Mesendoderm (in vitro differentiated cells): ENCODE data around the gene PHIP.

Experiments used
- DNase-seq: peaks from one replicate; pipeline ENCODE4 v3.0.0; 2013
- H2AK5ac ChIP-seq: 2 replicates; pipeline ENCODE4 v1.6.1; 2013; ENCODE audit warnings: low read length, inconsistent platforms
- H2BK120ac ChIP-seq: 2 replicates; pipeline ENCODE4 v1.6.1; 2013; ENCODE audit warnings: low read depth, mild to moderate bottlenecking, low read length, moderate library complexity, mixed read lengths
- H2BK15ac ChIP-seq: replicated peaks from 2 replicates; pipeline ENCODE4 v1.6.1; 2013; ENCODE audit warnings: low read depth, mild to moderate bottlenecking, moderate library complexity
- H2BK5ac ChIP-seq: 2 replicates; pipeline ENCODE4 v1.6.1; 2013; ENCODE audit warnings: low read length, inconsistent platforms
- H3K18ac ChIP-seq: 2 replicates; pipeline ENCODE4 v1.6.1; 2013; ENCODE audit warnings: mild to moderate bottlenecking, low read length, mixed read lengths
- H3K23ac ChIP-seq: one replicate; pipeline ENCODE4 v1.6.1; 2013; ENCODE audit warnings: low read length
- H3K27ac ChIP-seq: 2 replicates; pipeline ENCODE4 v1.5.1; 2013; ENCODE audit warnings: low read depth, mild to moderate bottlenecking, inconsistent platforms, low read length, moderate library complexity
- H3K27me3 ChIP-seq: 2 replicates; pipeline ENCODE4 v1.6.1; 2013; ENCODE audit warnings: low read length, control low read depth, mild to moderate bottlenecking, inconsistent platforms; ENCODE audit not compliant: insufficient read depth, poor library complexity
- H3K36me3 ChIP-seq: 2 replicates; pipeline ENCODE4 v1.6.1; 2013; ENCODE audit warnings: low read length, inconsistent platforms; ENCODE audit not compliant: control insufficient read depth, insufficient read depth
- H3K4ac ChIP-seq: one replicate; pipeline ENCODE4 v1.6.1; 2013; ENCODE audit warnings: low read depth, mild to moderate bottlenecking, low read length, moderate library complexity
- H3K4me1 ChIP-seq: 2 replicates; pipeline ENCODE4 v1.6.1; 2013; ENCODE audit warnings: low read depth, low read length, inconsistent platforms; ENCODE audit not compliant: control insufficient read depth
- H3K4me2 ChIP-seq: 2 replicates; pipeline ENCODE4 v1.6.1; 2013; ENCODE audit warnings: low read length
- H3K4me3 ChIP-seq: 2 replicates; pipeline ENCODE4 v1.5.1; 2013; ENCODE audit warnings: mild to moderate bottlenecking, low read length
- H3K56ac ChIP-seq: one replicate; pipeline ENCODE4 v1.6.1; 2013; ENCODE audit warnings: low read length
- H3K79me1 ChIP-seq: 2 replicates; pipeline ENCODE4 v1.6.1; 2013; ENCODE audit warnings: low read length, inconsistent platforms
- H3K79me2 ChIP-seq: 2 replicates; pipeline ENCODE4 v1.6.1; 2013; ENCODE audit warnings: mild to moderate bottlenecking, low read length; ENCODE audit not compliant: control insufficient read depth, insufficient read depth
- H3K9ac ChIP-seq: 2 replicates; pipeline ENCODE4 v1.6.1; 2013; ENCODE audit warnings: low read length, inconsistent platforms
- H4K5ac ChIP-seq: one replicate; pipeline ENCODE4 v1.6.1; 2013; ENCODE audit warnings: low read length
- H4K8ac ChIP-seq: one replicate; pipeline ENCODE4 v1.6.1; 2013; ENCODE audit warnings: low read depth, mild to moderate bottlenecking, control low read depth, low read length, moderate library complexity
- WGBS: extraction: QIAGEN DNeasy Blood & Tissue Kit; methylation state at CpG from one replicate; pipeline ENCODE4 v1.1.7; 2013; ENCODE audit warnings: low lambda C conversion rate, missing lambda C conversion rate; ENCODE audit not compliant: insufficient coverage; ENCODE audit errors: extremely low coverage; 5-methylcytosine and 5-hydroxymethylcytosine counted together

Gene PHIP

GRCh38 chr6:79084693-79085092 is 6.6 kb upstream of the PHIP start:
- Histone ChIP-seq H2AK5ac (no peak overlapping the region), H3K4me1 (no peaks in the 10 kb centered on the region), H3K4ac (no peak overlapping the region), H2BK5ac (no peak overlapping the region), H2BK120ac (no peak overlapping the region), H4K5ac (no peak overlapping the region), H4K8ac (no peak overlapping the region), H3K4me3 (no peak overlapping the region), H3K27ac (no peak overlapping the region), H3K4me2 (no peak overlapping the region), H3K79me2 (no peaks in the 10 kb centered on the region), H3K9ac (no peak overlapping the region), H3K36me3 (no peaks in the 10 kb centered on the region), H2BK15ac (no peak overlapping the region), H3K56ac (no peak overlapping the region), H3K27me3 (no peaks in the 10 kb centered on the region), H3K23ac (no peak overlapping the region), H3K79me1 (no peaks in the 10 kb centered on the region), H3K18ac (no peak overlapping the region)
- no peak for DNase-seq
- WGBS: no CpG with 5 or more reads among the region's 1 CpG

GRCh38 chr6:79082304-79082703 is 4.2 kb upstream of the PHIP start:
- Histone ChIP-seq H3K79me1 (no peaks in the 10 kb centered on the region), H2BK15ac (no peak overlapping the region), H3K4me1 (no peaks in the 10 kb centered on the region), H3K23ac (no peak overlapping the region), H3K4me2 (no peak overlapping the region), H2BK5ac (no peak overlapping the region), H3K4me3 (no peak overlapping the region), H3K27ac (no peak overlapping the region), H2AK5ac (no peak overlapping the region), H3K4ac (no peak overlapping the region), H3K9ac (no peak overlapping the region), H4K8ac (no peak overlapping the region), H3K18ac (no peak overlapping the region), H3K79me2 (no peaks in the 10 kb centered on the region), H3K56ac (no peak overlapping the region), H2BK120ac (no peak overlapping the region), H3K36me3 (no peaks in the 10 kb centered on the region), H4K5ac (no peak overlapping the region), H3K27me3 (no peaks in the 10 kb centered on the region)
- DNase-seq: no peak
- WGBS: no CpG with 5 or more reads among the region's 1 CpG

- H3K4me2 ChIP-seq: no peak overlapping the region
- H3K27ac ChIP-seq: no peak overlapping the region
- H3K56ac ChIP-seq: no peak overlapping the region
- no peaks in the 10 kb centered on the region for H3K79me1 ChIP-seq
- peaks cover 2% of the 10 kb centered on the region for H3K79me2 ChIP-seq
- DNase-seq: no peak
- H3K9ac ChIP-seq: no peak overlapping the region
- no peak overlapping the region for H2AK5ac ChIP-seq
- H3K4ac ChIP-seq: no peak overlapping the region
- no peak overlapping the region for H3K4me3 ChIP-seq
- H3K27me3 ChIP-seq: no peaks in the 10 kb centered on the region
- no peak overlapping the region for H2BK120ac ChIP-seq
- no peak overlapping the region for H4K5ac ChIP-seq
- no peak overlapping the region for H3K18ac ChIP-seq
- no peak overlapping the region for H2BK5ac ChIP-seq
- no peaks in the 10 kb centered on the region for H3K4me1 ChIP-seq
- H3K36me3 ChIP-seq: no peaks in the 10 kb centered on the region
- H4K8ac ChIP-seq: no peak overlapping the region
- H2BK15ac ChIP-seq: no peak overlapping the region
- H3K23ac ChIP-seq: no peak overlapping the region
These were observed 3.6 kb upstream of the PHIP start for GRCh38 chr6:79081663-79082062.

GRCh38 chr6:79079561-79080041 is 1.5 kb upstream of the PHIP start:
- H3K27ac ChIP-seq: no peak overlapping the region

GRCh38 chr6:79077715-79078074 is 359 bp downstream of the PHIP start:
- H3K56ac ChIP-seq: peak overlapping the region; percentile 92
- H3K4ac ChIP-seq: peak overlapping the region; percentile 99
- H4K5ac ChIP-seq: no peak overlapping the region
- H3K36me3 ChIP-seq: no peaks in the 10 kb centered on the region
- H3K4me1 ChIP-seq: no peaks in the 10 kb centered on the region
- H3K27ac ChIP-seq: peak overlapping the region; percentile 97
- no peak overlapping the region for H2BK15ac ChIP-seq
- peak overlapping the region; percentile 98 for H3K18ac ChIP-seq
- H3K9ac ChIP-seq: peak overlapping the region; percentile 80
- peak overlapping the region; percentile 43 for H2BK5ac ChIP-seq
- DNase-seq: no peak
- no CpG with 5 or more reads among the region's 49 CpGs for WGBS
- H2AK5ac ChIP-seq: no peak overlapping the region
- H3K79me2 ChIP-seq: peaks cover 19% of the 10 kb centered on the region
- no peaks in the 10 kb centered on the region for H3K79me1 ChIP-seq
- H2BK120ac ChIP-seq: peak overlapping the region; percentile 98
- peak overlapping the region; percentile 74 for H3K4me3 ChIP-seq
- no peaks in the 10 kb centered on the region for H3K27me3 ChIP-seq
- peak overlapping the region; percentile 97 for H4K8ac ChIP-seq
- H3K23ac ChIP-seq: no peak overlapping the region
- no peak overlapping the region for H3K4me2 ChIP-seq

More at GRCh38 chr6:79079561-79080041, 1.5 kb upstream of the PHIP start:
- WGBS: no CpG with 5 or more reads among the region's 2 CpGs
- H3K79me1 ChIP-seq: no peaks in the 10 kb centered on the region
- H4K5ac ChIP-seq: no peak overlapping the region
- no peaks in the 10 kb centered on the region for H3K27me3 ChIP-seq
- no peak overlapping the region for H3K56ac ChIP-seq
- no peaks in the 10 kb centered on the region for H3K36me3 ChIP-seq
- H3K4ac ChIP-seq: no peak overlapping the region
- H2BK5ac ChIP-seq: no peak overlapping the region
- H3K9ac ChIP-seq: no peak overlapping the region
- H3K4me1 ChIP-seq: no peaks in the 10 kb centered on the region
- H3K4me3 ChIP-seq: no peak overlapping the region
- no peak overlapping the region for H3K4me2 ChIP-seq
- no peak overlapping the region for H2BK15ac ChIP-seq
- no peak overlapping the region for H3K18ac ChIP-seq
- H3K23ac ChIP-seq: no peak overlapping the region
- H3K79me2 ChIP-seq: peaks cover 15% of the 10 kb centered on the region
- DNase-seq: peak; percentile 49
- no peak overlapping the region for H4K8ac ChIP-seq
- H2AK5ac ChIP-seq: no peak overlapping the region
- no peak overlapping the region for H2BK120ac ChIP-seq
